ENCODE results near the gene TBX10. TPM values are rescaled to one million over a fixed set of nuclear protein-coding genes. Genes with fewer than 3 reads are reported as not detected.

Gene TBX10
- total and polyA plus RNA-seq, 12 donors: not detected

Small RNA genes lying within 50 kb of the gene (small RNA-seq; reads per million reads assigned to genes)
- 0 reads per million in 2 donors for gene AP003385.3
- gene RPL37P2: 0 reads per million in 2 donors

Other genes starting within 250 kb of the TBX10 start
- gene RAD9A, start 247.8 kb downstream of the TBX10 start, total RNA-seq: 10 to 100 TPM in 7 of 9 donors, 1 to 10 TPM in 2; 7.6 to 29.0 (median 13.1) TPM
- 10 to 100 TPM in 2 of 3 donors, 1 to 10 TPM in 1; 5.4 to 57.7 (median 36.2) TPM for gene RAD9A, start 247.8 kb downstream of the TBX10 start, polyA plus RNA-seq
- 100 to 1,000 TPM; 126 to 289 (median 168) TPM for gene PPP1CA, start 237.9 kb downstream of the TBX10 start, total RNA-seq
- gene PPP1CA, start 237.9 kb downstream of the TBX10 start, polyA plus RNA-seq: 100 to 1,000 TPM; 105 to 140 (median 116) TPM
- gene TBC1D10C, start 235.7 kb downstream of the TBX10 start, total RNA-seq: 1 to 10 TPM in 6 of 9 donors, under 1 TPM in 2, not detected in 1; 0.28 to 9.1 (median 3.6) TPM
- 10 to 100 TPM in 1 of 3 donors, 1 to 10 TPM in 1, under 1 TPM in 1; 0.35 to 16.5 (median 4.6) TPM for gene TBC1D10C, start 235.7 kb downstream of the TBX10 start, polyA plus RNA-seq
- gene CARNS1, start 224.1 kb downstream of the TBX10 start, total RNA-seq: under 1 TPM in 8 of 9 donors, not detected in 1; 0.10 to 0.80 (median 0.30) TPM
- gene CARNS1, start 224.1 kb downstream of the TBX10 start, polyA plus RNA-seq: under 1 TPM; 0.37 to 0.56 (median 0.51) TPM
- gene RPS6KB2, start 211.3 kb downstream of the TBX10 start, total RNA-seq: 10 to 100 TPM; 37.4 to 96.6 (median 47.0) TPM
- gene RPS6KB2, start 211.3 kb downstream of the TBX10 start, polyA plus RNA-seq: 100 to 1,000 TPM in 1 of 3 donors, 10 to 100 TPM in 2; 36.6 to 111 (median 78.6) TPM
- gene PTPRCAP, start 202.1 kb downstream of the TBX10 start, total RNA-seq: 1 to 10 TPM; 1.2 to 7.5 (median 3.9) TPM
- 10 to 100 TPM in 1 of 3 donors, 1 to 10 TPM in 1, under 1 TPM in 1; 0.57 to 13.4 (median 8.0) TPM for gene PTPRCAP, start 202.1 kb downstream of the TBX10 start, polyA plus RNA-seq
- gene CORO1B, start 196.3 kb downstream of the TBX10 start, total RNA-seq: 100 to 1,000 TPM in 5 of 9 donors, 10 to 100 TPM in 4; 65.1 to 142 (median 102) TPM
- 100 to 1,000 TPM in 2 of 3 donors, 10 to 100 TPM in 1; 28.9 to 159 (median 141) TPM for gene CORO1B, start 196.3 kb downstream of the TBX10 start, polyA plus RNA-seq
- under 1 TPM in 1 of 9 donors, not detected in 8; 0.18 TPM for gene GPR152, start 187.0 kb downstream of the TBX10 start, total RNA-seq
- not detected for gene GPR152, start 187.0 kb downstream of the TBX10 start, polyA plus RNA-seq
- gene CABP4, start 184.4 kb downstream of the TBX10 start, total RNA-seq: 1 to 10 TPM in 5 of 9 donors, under 1 TPM in 3, not detected in 1; 0.28 to 3.8 (median 1.5) TPM
- gene CABP4, start 184.4 kb downstream of the TBX10 start, polyA plus RNA-seq: 1 to 10 TPM in 2 of 3 donors, under 1 TPM in 1; 0.31 to 2.1 (median 1.1) TPM
- 100 to 1,000 TPM in 3 of 9 donors, 10 to 100 TPM in 6; 32.3 to 257 (median 96.8) TPM for gene TMEM134, start 170.5 kb downstream of the TBX10 start, total RNA-seq
- gene TMEM134, start 170.5 kb downstream of the TBX10 start, polyA plus RNA-seq: 100 to 1,000 TPM in 2 of 3 donors, 10 to 100 TPM in 1; 15.5 to 103 (median 102) TPM
- 100 to 1,000 TPM in 2 of 9 donors, 10 to 100 TPM in 7; 62.0 to 114 (median 74.1) TPM for gene AIP, start 156.7 kb downstream of the TBX10 start, total RNA-seq
- 100 to 1,000 TPM in 2 of 3 donors, 10 to 100 TPM in 1; 35.3 to 152 (median 119) TPM for gene AIP, start 156.7 kb downstream of the TBX10 start, polyA plus RNA-seq
- 100 to 1,000 TPM in 1 of 9 donors, 10 to 100 TPM in 8; 16.4 to 146 (median 45.1) TPM for gene PITPNM1, start 134.4 kb downstream of the TBX10 start, total RNA-seq
- 10 to 100 TPM; 42.6 to 70.9 (median 62.1) TPM for gene PITPNM1, start 134.4 kb downstream of the TBX10 start, polyA plus RNA-seq
- gene CDK2AP2, start 131.6 kb downstream of the TBX10 start, total RNA-seq: 100 to 1,000 TPM in 1 of 9 donors, 10 to 100 TPM in 8; 34.0 to 218 (median 50.4) TPM
- gene CDK2AP2, start 131.6 kb downstream of the TBX10 start, polyA plus RNA-seq: 100 to 1,000 TPM in 1 of 3 donors, 10 to 100 TPM in 2; 55.4 to 110 (median 85.6) TPM
- not detected for gene CABP2, start 116.3 kb downstream of the TBX10 start, total RNA-seq
- not detected for gene CABP2, start 116.3 kb downstream of the TBX10 start, polyA plus RNA-seq
- gene GSTP1, start 56.0 kb downstream of the TBX10 start, total RNA-seq: 1,000 to 10,000 TPM in 1 of 9 donors, 100 to 1,000 TPM in 8; 332 to 1,325 (median 444) TPM
- gene GSTP1, start 56.0 kb downstream of the TBX10 start, polyA plus RNA-seq: 100 to 1,000 TPM; 267 to 762 (median 466) TPM
- gene NDUFV1, start 32.8 kb downstream of the TBX10 start, total RNA-seq: 100 to 1,000 TPM; 176 to 439 (median 297) TPM
- gene NDUFV1, start 32.8 kb downstream of the TBX10 start, polyA plus RNA-seq: 100 to 1,000 TPM in 2 of 3 donors, 10 to 100 TPM in 1; 84.2 to 231 (median 227) TPM
- 10 to 100 TPM in 2 of 9 donors, 1 to 10 TPM in 7; 2.4 to 40.6 (median 7.2) TPM for gene NUDT8, start 9.8 kb downstream of the TBX10 start, total RNA-seq
- gene NUDT8, start 9.8 kb downstream of the TBX10 start, polyA plus RNA-seq: 10 to 100 TPM in 1 of 3 donors, 1 to 10 TPM in 2; 1.9 to 14.0 (median 8.0) TPM
- gene ACY3, start 11.0 kb upstream of the TBX10 start, total RNA-seq: under 1 TPM in 1 of 9 donors, not detected in 8; 0.06 TPM
- under 1 TPM in 1 of 3 donors, not detected in 2; 0.32 TPM for gene ACY3, start 11.0 kb upstream of the TBX10 start, polyA plus RNA-seq
- not detected for gene ALDH3B2, start 34.9 kb upstream of the TBX10 start, total RNA-seq
- gene ALDH3B2, start 34.9 kb upstream of the TBX10 start, polyA plus RNA-seq: under 1 TPM in 1 of 3 donors, not detected in 2; 0.10 TPM